Fibroblast of the aortic adventitia (primary cell): ENCODE measurements around the gene BOLL. TPM values are rescaled to one million over a fixed set of nuclear protein-coding genes. Genes with fewer than 3 reads are reported as not detected.
A peak's percentile ranks its signal among the peaks of the same experiment; 100 is the strongest.

Experiments used
- DNase-seq: peaks from one replicate; pipeline ENCODE4 v3.0.0-alpha.2; 2010; ENCODE audit warnings: low read depth
- H3K4me3 ChIP-seq: 2 replicates; pipeline ENCODE4 v1.5.1; 2011; ENCODE audit warnings: low read depth, mild to moderate bottlenecking, control low read depth, low read length, moderate library complexity
- total RNA-seq: library from RNA; depleted of rRNA; stranded (reverse); fragments of >200 nt; gene quantifications from 2 replicates; pipeline ENCODE4 v1.2.3, GENCODE V29; 2012; ENCODE audit warnings: low replicate concordance
- TF ChIP-seq, protein P1 (sequence below): IDR thresholded peaks from 2 replicates; pipeline ENCODE4 v1.5.1; 2011; ENCODE audit warnings: mild to moderate bottlenecking, low read length, control low read depth, inconsistent platforms; ENCODE audit not compliant: insufficient read depth

Gene BOLL
- total RNA-seq, 1 donor, result not detected

DNA sequence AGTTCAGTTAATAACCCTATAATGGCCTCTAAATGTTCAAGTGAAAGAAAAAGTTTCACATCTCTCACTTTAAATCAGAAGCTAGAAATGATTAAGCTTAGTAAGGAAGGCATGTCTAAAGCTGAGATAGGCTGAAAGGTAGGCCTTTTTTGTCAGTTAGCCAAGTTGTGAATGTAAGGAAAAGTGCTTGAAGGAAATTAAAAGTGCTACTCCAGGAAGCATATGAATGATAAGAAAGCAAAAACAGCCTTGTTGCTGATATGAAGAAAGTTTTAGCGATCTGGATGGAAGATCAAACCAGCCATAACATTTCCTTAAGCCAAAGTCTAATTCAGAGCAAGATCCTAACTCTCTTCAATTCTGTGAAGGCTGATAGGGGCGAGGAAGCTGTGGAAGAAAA, 29.4 kb upstream of the BOLL start:
- TF ChIP-seq, protein P1, sequence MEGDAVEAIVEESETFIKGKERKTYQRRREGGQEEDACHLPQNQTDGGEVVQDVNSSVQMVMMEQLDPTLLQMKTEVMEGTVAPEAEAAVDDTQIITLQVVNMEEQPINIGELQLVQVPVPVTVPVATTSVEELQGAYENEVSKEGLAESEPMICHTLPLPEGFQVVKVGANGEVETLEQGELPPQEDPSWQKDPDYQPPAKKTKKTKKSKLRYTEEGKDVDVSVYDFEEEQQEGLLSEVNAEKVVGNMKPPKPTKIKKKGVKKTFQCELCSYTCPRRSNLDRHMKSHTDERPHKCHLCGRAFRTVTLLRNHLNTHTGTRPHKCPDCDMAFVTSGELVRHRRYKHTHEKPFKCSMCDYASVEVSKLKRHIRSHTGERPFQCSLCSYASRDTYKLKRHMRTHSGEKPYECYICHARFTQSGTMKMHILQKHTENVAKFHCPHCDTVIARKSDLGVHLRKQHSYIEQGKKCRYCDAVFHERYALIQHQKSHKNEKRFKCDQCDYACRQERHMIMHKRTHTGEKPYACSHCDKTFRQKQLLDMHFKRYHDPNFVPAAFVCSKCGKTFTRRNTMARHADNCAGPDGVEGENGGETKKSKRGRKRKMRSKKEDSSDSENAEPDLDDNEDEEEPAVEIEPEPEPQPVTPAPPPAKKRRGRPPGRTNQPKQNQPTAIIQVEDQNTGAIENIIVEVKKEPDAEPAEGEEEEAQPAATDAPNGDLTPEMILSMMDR, result no peak
- H3K4me3 ChIP-seq, result no peak overlapping the region
- no peak for DNase-seq

DNA sequence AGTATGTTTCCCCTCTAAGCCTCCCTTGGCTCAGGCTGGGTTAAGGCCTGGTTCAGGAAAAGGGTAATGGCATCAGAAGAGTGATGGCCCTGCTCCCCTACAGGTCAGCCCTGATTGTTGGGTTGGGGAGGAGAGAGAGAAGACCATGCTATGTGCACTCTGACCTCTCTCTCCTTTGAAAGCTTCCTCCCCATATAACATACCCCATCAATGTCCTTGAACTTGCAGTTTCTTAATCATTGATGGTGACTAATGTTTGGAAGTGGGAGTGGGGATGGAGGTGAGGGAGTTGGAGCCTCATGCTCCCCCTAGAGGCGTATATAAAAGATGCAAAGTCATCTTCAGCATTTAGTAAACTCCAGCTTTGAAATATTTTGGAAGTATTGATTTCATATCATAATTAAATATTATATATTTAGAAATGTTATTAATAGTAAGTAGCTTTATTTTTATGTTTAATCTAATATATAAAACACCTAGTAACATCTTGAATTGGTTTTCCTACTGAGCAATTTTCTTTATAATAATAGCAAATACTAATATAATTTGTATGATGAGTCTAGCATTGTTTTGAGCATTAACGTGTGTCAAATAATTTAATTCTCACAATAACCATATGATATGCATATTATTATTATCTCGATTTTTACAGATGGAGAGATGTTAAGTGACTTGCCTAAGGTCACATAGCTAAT, 28.1 kb upstream of the BOLL start:
- no peak overlapping the region for H3K4me3 ChIP-seq
- DNase-seq, result peak; percentile 55
- TF ChIP-seq, protein P1, result peak; percentile 56

DNA sequence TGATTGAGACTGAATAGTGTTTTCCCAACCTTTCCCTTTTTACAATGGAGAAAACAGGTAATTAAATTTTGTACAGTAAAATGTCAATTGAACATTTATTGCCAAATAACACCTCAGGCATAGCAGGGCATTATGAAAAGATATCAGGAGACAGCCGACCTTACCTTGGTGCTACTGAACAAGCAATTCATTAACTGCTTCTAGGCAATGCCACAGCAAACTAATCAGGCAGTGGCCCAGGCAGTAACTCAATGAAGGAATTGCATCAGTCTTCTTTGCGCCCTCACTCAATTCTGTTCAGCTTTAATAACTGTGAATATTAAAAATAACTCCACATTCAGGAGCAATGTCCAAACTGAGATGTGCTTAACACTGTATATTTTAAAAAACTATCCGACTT, 25.4 kb upstream of the BOLL start:
- no peak overlapping the region for H3K4me3 ChIP-seq
- DNase-seq, result no peak
- TF ChIP-seq, protein P1, result no peak

DNA sequence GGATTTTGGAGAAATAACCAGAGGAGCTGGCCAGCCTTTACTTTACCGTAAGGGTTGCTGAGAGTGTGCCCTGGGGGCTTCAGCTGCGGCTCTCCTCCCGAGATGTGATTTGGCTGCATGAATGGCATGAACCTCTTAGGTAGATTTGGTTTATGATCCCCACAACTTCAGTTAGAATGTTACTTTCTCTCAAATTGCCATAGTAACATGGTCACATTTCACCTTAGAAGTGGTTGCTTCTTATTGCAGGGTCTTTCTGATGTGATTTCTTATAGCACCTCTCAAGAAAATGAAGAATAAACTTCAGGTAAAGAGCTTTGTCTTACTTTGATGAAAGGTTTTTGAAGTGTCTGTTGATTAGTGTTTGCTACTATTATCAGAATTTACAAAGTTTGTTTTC, 24.9 kb upstream of the BOLL start:
- H3K4me3 ChIP-seq, result no peak overlapping the region
- no peak for DNase-seq
- TF ChIP-seq, protein P1, result no peak

DNA sequence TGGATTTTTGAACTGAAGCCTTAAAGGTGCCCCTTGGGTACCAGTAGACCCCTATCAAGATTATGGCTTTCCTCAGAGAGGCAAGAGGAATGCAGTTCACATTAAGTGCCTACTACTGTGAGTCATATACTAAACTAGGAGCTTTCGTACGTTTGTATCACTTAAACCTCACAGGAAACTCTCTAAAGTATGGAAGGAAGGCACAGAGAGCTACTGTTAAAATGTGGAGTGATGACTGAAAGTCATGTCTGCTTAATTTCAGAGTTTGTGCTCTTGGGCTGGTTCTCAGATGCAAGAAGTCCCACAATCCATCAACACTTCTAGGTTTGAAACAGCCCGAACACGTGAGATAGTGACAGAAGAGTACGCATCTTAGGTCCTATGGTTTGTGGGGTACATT, 23.9 kb upstream of the BOLL start:
- H3K4me3 ChIP-seq, result no peak overlapping the region
- DNase-seq, result no peak
- TF ChIP-seq, protein P1, result no peak

DNA sequence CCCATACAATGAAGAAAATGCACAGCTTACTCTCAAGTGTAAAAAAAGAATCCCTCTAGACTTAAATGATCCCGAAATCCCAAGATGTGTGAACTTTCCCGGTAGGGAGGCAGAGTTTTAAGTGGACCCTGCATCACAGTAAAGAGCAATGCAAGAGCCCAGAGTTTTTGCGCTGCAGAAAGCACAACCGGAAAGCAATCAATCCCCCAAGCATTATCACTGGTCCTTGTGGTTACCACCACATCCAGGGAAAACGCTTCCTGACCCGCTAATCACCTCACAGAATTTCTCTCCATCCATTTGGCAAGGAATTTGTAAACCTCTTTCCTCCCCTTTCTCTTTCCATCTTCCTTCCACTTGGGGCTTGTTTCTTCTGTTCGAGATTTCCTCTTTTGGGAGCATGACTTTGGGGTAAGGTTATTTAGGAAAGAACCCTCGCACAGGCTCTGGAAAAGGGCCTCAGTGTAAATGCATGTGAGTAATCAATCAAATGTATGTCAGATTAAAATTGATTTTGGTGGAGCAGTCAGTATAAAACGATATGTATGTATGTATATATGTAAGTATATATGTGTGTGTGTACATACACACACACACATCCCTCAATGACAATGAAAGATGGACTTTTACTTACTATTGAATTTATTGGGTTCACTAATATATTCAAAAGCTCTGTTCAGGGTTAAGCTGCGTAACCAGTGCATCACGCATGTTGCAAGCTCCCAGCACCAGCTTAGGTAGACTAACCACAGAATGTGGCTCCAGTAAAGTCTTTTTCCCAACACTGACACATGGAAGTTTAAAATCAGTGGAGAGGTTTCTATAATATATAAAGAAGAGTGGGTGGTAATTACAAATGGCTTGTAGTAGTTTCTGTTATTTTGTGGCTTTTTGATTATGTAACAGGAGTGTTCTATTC, 20.9 kb upstream of the BOLL start:
- peak overlapping the region; percentile 82 for H3K4me3 ChIP-seq
- TF ChIP-seq, protein P1, result no peak
- DNase-seq, result peak; percentile 51
